ENCODE measurements around the gene C6orf120.
"Not testable (repeated sequence)": the region's sequence is repeated elsewhere in the genome, so short reads cannot be mapped to it uniquely, and the experiment has no call there.

C6orf120 gene

GRCh38 chr6:169685860-169686259, 16.1 kb upstream of the C6orf120 start:
- no peak for DNase-seq

GRCh38 chr6:169689287-169689686, 12.6 kb upstream of the C6orf120 start:
- DNase-seq, result no peak

GRCh38 chr6:169691260-169691659, 10.7 kb upstream of the C6orf120 start:
- DNase-seq, result no peak

GRCh38 chr6:169692516-169692915, 9.4 kb upstream of the C6orf120 start:
- DNase-seq, result no peak

GRCh38 chr6:169695131-169695530, 6.8 kb upstream of the C6orf120 start:
- DNase-seq, result no peak

- not testable (repeated sequence) for DNase-seq
Measured at GRCh38 chr6:169697115-169697514, 4.8 kb upstream of the C6orf120 start.

- peak; percentile 20 for DNase-seq
Measured at GRCh38 chr6:169700296-169700695, 1.6 kb upstream of the C6orf120 start.

GRCh38 chr6:169701311-169701953, 494 bp upstream of the C6orf120 start:
- no peak for DNase-seq

- no peak for DNase-seq
Measured at GRCh38 chr6:169702840-169703246, 917 bp downstream of the C6orf120 start.

- DNase-seq, result no peak
Measured at GRCh38 chr6:169707772-169708171, 5.8 kb downstream of the C6orf120 start.

- DNase-seq, result no peak
Measured at GRCh38 chr6:169709293-169709692, 7.4 kb downstream of the C6orf120 start.

GRCh38 chr6:169710009-169710408, 8.1 kb downstream of the C6orf120 start:
- DNase-seq, result no peak

GRCh38 chr6:169714178-169714577, 12.3 kb downstream of the C6orf120 start:
- no peak for DNase-seq

GRCh38 chr6:169714595-169714994, 12.7 kb downstream of the C6orf120 start:
- no peak for DNase-seq

GRCh38 chr6:169719117-169719516, 17.2 kb downstream of the C6orf120 start:
- no peak for DNase-seq

- no peak for DNase-seq
Measured at GRCh38 chr6:169720207-169720855, 18.4 kb downstream of the C6orf120 start.

GRCh38 chr6:169722362-169723199, 20.7 kb downstream of the C6orf120 start:
- DNase-seq, result peak; percentile 72

- peak; percentile 72 for DNase-seq
Measured at GRCh38 chr6:169723200-169723909, 21.4 kb downstream of the C6orf120 start.

- peak; percentile 24 for DNase-seq
Measured at GRCh38 chr6:169723991-169724493, 22.1 kb downstream of the C6orf120 start.

- DNase-seq, result peak; percentile 58
Measured at GRCh38 chr6:169724494-169725124, 22.7 kb downstream of the C6orf120 start, which contains the start of gene PHF10. Gene PHF10, minus strand, starts transcription at chr6:169724500. Its CDS starts 569 bp downstream, at chr6:169723931.

GRCh38 chr6:169725125-169726048, 23.5 kb downstream of the C6orf120 start:
- DNase-seq, result peak; percentile 58

All from KG1 (cell line).